Right hindlimb (tissue), 1 donor: Measurements from ENCODE around the gene GPR142.
"Not testable (repeated sequence)": the region's sequence is repeated elsewhere in the genome, so short reads cannot be mapped to it uniquely, and the experiment has no call there.

Experiments
- DNase-seq: peaks from one replicate; pipeline ENCODE4 v3.0.0-alpha.2; 2018

GPR142 gene

GRCh38 chr17:74394977-74395376 lies 27.7 kb downstream of the GPR142 start:
- peak; percentile 15 for DNase-seq

- no peak for DNase-seq
Measured at GRCh38 chr17:74396567-74396966, 29.3 kb downstream of the GPR142 start.

GRCh38 chr17:74402048-74402447 lies 34.7 kb downstream of the GPR142 start:
- DNase-seq = no peak

GRCh38 chr17:74403512-74404137 lies 36.3 kb downstream of the GPR142 start:
- no peak for DNase-seq

- DNase-seq = no peak
Measured at GRCh38 chr17:74404218-74404617, 36.9 kb downstream of the GPR142 start.

- DNase-seq = no peak
Measured at GRCh38 chr17:74404789-74405188, 37.5 kb downstream of the GPR142 start.

GRCh38 chr17:74405311-74405710 lies 38.0 kb downstream of the GPR142 start:
- not testable (repeated sequence) for DNase-seq

GRCh38 chr17:74407384-74407783 lies 40.1 kb downstream of the GPR142 start:
- no peak for DNase-seq

GRCh38 chr17:74408262-74408661 lies 41.0 kb downstream of the GPR142 start:
- no peak for DNase-seq

- no peak for DNase-seq
Measured at GRCh38 chr17:74408815-74409214, 41.5 kb downstream of the GPR142 start.

- no peak for DNase-seq
Measured at GRCh38 chr17:74410001-74410443, 42.7 kb downstream of the GPR142 start.

GRCh38 chr17:74412581-74412980 lies 45.3 kb downstream of the GPR142 start:
- no peak for DNase-seq

- DNase-seq = no peak
Measured at GRCh38 chr17:74413491-74413890, 46.2 kb downstream of the GPR142 start.

GRCh38 chr17:74414510-74414909 lies 47.2 kb downstream of the GPR142 start:
- DNase-seq = no peak

GRCh38 chr17:74415608-74416396 lies 48.5 kb downstream of the GPR142 start:
- DNase-seq = no peak

GRCh38 chr17:74417178-74418045 lies 50.1 kb downstream of the GPR142 start:
- DNase-seq = no peak

GRCh38 chr17:74419928-74420411 lies 52.7 kb downstream of the GPR142 start:
- DNase-seq = no peak
